Hepatocyte (in vitro differentiated cells): ENCODE data around the gene RFC5. TPM values are rescaled to one million over a fixed set of nuclear protein-coding genes. Genes with fewer than 3 reads are reported as not detected.

ENCODE experiments used
- DNase-seq: peaks from one replicate; pipeline ENCODE4 v3.0.0-alpha.2; 2016; ENCODE audit warnings: low spot score
- H2AFZ ChIP-seq: fragments of 200-600 bp; sonication (generic); 2 replicates; pipeline ENCODE4 v1.6.0; 2016; ENCODE audit warnings: antibody characterized with exemption, mild to moderate bottlenecking
- H3K27ac ChIP-seq: fragments of 200-600 bp; sonication (generic); 2 replicates; pipeline ENCODE4 v1.5.1; 2016; ENCODE audit warnings: mild to moderate bottlenecking
- H3K27me3 ChIP-seq: fragments of 200-600 bp; sonication (generic); 2 replicates; pipeline ENCODE4 v1.6.1; 2016
- H3K36me3 ChIP-seq: fragments of 200-600 bp; sonication (generic); replicated peaks from 2 replicates; pipeline ENCODE4 v1.5.1; 2016; ENCODE audit warnings: low read depth; ENCODE audit not compliant: insufficient read depth
- H3K4me1 ChIP-seq: fragments of 200-600 bp; sonication (generic); 2 replicates; pipeline ENCODE4 v1.5.1; 2016; ENCODE audit warnings: mild to moderate bottlenecking, moderate library complexity; ENCODE audit not compliant: insufficient read depth
- H3K4me2 ChIP-seq: fragments of 200-600 bp; sonication (generic); 2 replicates; pipeline ENCODE4 v1.6.0; 2016
- H3K4me3 ChIP-seq: fragments of 200-600 bp; sonication (generic); 2 replicates; pipeline ENCODE4 v1.5.1; 2016; ENCODE audit warnings: mild to moderate bottlenecking
- H3K79me2 ChIP-seq: fragments of 200-600 bp; sonication (generic); 2 replicates; pipeline ENCODE4 v1.6.0; 2017; ENCODE audit warnings: mild to moderate bottlenecking
- H3K9me2 ChIP-seq: fragments of 200-600 bp; sonication (generic); replicated peaks from 2 replicates; pipeline ENCODE4 v1.6.0; 2017; ENCODE audit warnings: mild to moderate bottlenecking; ENCODE audit not compliant: insufficient read depth
- H3K9me3 ChIP-seq: fragments of 200-600 bp; sonication (generic); 2 replicates; pipeline ENCODE4 v1.5.1; 2016; ENCODE audit warnings: low read depth, mild to moderate bottlenecking
- H4K20me1 ChIP-seq: fragments of 200-600 bp; sonication (generic); 2 replicates; pipeline ENCODE4 v1.6.0; 2016; ENCODE audit warnings: mild to moderate bottlenecking; ENCODE audit not compliant: insufficient read depth, poor library complexity, severe bottlenecking
- EZH2 ChIP-seq: fragments of 200-600 bp; sonication (generic); IDR thresholded peaks from 2 replicates; pipeline ENCODE4 v1.6.1; 2016; ENCODE audit warnings: antibody characterized with exemption, mild to moderate bottlenecking, borderline replicate concordance
- EZH2phosphoT487 ChIP-seq: fragments of 200-600 bp; sonication (generic); IDR thresholded peaks from one replicate; pipeline ENCODE4 v1.6.1; 2018; ENCODE audit warnings: antibody characterized with exemption, mild to moderate bottlenecking, low read depth, moderate library complexity; ENCODE audit not compliant: unreplicated experiment, severe bottlenecking
- WGBS: methylation state at CpG from one replicate; pipeline ENCODE4 v1.1.6; 2016; ENCODE audit warnings: low lambda C conversion rate; ENCODE audit errors: missing lambda C conversion rate; 5-methylcytosine and 5-hydroxymethylcytosine counted together
- polyA plus RNA-seq: library from polyadenylated mRNA; unstranded; fragments of >200 nt; fragmentation: Nextera tagmentation; extraction: Ambion mirVana; gene quantifications from 2 replicates; pipeline ENCODE4 v1.2.1, GENCODE V29; 2016
- total RNA-seq: library from RNA; depleted of rRNA; stranded (reverse); fragments of >200 nt; gene quantifications from 2 replicates; pipeline ENCODE4 v1.2.3, GENCODE V29; 2014
- TF ChIP-seq, protein P1 (sequence below): fragments of 200-600 bp; sonication (generic); IDR thresholded peaks from 2 replicates; pipeline ENCODE4 v1.5.1; 2016; ENCODE audit warnings: antibody characterized with exemption, mild to moderate bottlenecking; ENCODE audit not compliant: poor library complexity

RFC5 gene
- total and polyA plus RNA-seq, 2 experiments from 2014 or later: 12.6 to 18.6 TPM

DNA sequence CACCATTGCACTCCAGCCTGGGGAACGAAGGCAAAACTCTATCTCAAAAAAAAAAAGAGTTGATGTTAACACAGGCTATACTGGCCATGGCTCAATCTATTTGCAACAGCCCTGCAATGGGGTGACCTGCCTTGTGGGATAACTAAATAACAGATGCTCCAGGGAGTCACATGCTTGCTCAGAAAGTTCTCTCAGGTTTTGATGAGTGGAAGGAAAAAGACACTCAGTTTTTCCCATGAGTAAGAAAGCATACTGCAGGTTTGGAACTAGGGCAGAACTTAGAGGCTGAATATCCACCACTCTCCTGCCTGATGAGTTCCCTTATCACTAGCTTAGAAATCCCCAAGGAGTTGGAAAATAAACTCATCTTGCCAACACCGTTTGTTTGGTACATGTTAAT, 27.6 kb downstream of the RFC5 start:
- DNase-seq: no peak
- no peak overlapping the region for H3K4me3 ChIP-seq
- no peak overlapping the region for H3K4me2 ChIP-seq
- no peak overlapping the region for H2AFZ ChIP-seq
- no peaks in the 10 kb centered on the region for H3K9me3 ChIP-seq
- H3K27ac ChIP-seq: no peak overlapping the region
- peaks cover 2% of the 10 kb centered on the region for H4K20me1 ChIP-seq
- H3K79me2 ChIP-seq: peaks cover 39% of the 10 kb centered on the region
- TF ChIP-seq, protein P1, sequence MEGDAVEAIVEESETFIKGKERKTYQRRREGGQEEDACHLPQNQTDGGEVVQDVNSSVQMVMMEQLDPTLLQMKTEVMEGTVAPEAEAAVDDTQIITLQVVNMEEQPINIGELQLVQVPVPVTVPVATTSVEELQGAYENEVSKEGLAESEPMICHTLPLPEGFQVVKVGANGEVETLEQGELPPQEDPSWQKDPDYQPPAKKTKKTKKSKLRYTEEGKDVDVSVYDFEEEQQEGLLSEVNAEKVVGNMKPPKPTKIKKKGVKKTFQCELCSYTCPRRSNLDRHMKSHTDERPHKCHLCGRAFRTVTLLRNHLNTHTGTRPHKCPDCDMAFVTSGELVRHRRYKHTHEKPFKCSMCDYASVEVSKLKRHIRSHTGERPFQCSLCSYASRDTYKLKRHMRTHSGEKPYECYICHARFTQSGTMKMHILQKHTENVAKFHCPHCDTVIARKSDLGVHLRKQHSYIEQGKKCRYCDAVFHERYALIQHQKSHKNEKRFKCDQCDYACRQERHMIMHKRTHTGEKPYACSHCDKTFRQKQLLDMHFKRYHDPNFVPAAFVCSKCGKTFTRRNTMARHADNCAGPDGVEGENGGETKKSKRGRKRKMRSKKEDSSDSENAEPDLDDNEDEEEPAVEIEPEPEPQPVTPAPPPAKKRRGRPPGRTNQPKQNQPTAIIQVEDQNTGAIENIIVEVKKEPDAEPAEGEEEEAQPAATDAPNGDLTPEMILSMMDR: no peak
- no peak for TF ChIP-seq EZH2phosphoT487
- TF ChIP-seq EZH2: no peak
- H3K27me3 ChIP-seq: no peaks in the 10 kb centered on the region
- no peaks in the 10 kb centered on the region for H3K9me2 ChIP-seq
- no peaks in the 10 kb centered on the region for H3K4me1 ChIP-seq
- 89% methylated on average over 2 of the region's 2 CpGs for WGBS
- no peaks in the 10 kb centered on the region for H3K36me3 ChIP-seq

DNA sequence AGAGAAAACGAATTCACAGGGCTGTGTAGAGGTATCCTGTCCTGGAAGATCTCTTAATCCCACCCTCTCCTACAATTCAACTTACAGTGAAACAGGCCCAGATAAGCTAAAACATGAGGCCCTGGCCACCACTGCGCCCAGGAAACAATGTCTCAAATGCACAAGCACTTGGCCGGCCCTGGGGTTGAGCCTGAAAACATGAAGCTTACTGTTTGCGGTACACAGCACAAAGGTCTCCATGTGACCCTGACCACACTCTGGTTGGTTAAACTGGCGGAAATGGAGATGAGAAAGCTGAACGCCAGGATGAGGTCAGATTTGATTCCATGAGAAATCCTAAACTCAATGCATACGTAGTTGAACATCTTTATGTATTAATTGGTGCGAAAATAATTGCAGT, 28.1 kb downstream of the RFC5 start:
- WGBS: 94% methylated on average over 8 of the region's 8 CpGs
- H3K79me2 ChIP-seq: peaks cover 44% of the 10 kb centered on the region

GRCh38 chr12:118046430-118046829, 29.9 kb downstream of the RFC5 start:
- no peak overlapping the region for H3K27ac ChIP-seq
- peaks cover 2% of the 10 kb centered on the region for H4K20me1 ChIP-seq
- TF ChIP-seq EZH2: no peak
- TF ChIP-seq, protein P1: no peak
- no peak for TF ChIP-seq EZH2phosphoT487
- no peak overlapping the region for H3K4me3 ChIP-seq
- no peaks in the 10 kb centered on the region for H3K9me3 ChIP-seq
- H3K4me2 ChIP-seq: no peak overlapping the region
- WGBS: 97% methylated on average over 4 of the region's 4 CpGs
- H3K36me3 ChIP-seq: no peaks in the 10 kb centered on the region
- H3K79me2 ChIP-seq: peaks cover 61% of the 10 kb centered on the region
- no peaks in the 10 kb centered on the region for H3K9me2 ChIP-seq
- no peak for DNase-seq
- no peak overlapping the region for H2AFZ ChIP-seq
- peaks cover under 1% of the 10 kb centered on the region for H3K4me1 ChIP-seq
- H3K27me3 ChIP-seq: no peaks in the 10 kb centered on the region

More for the DNA sequence above, 28.1 kb downstream of the RFC5 start:
- Histone ChIP-seq H3K9me3 (no peaks in the 10 kb centered on the region), H3K4me3 (no peak overlapping the region), H3K27me3 (no peaks in the 10 kb centered on the region), H3K27ac (no peak overlapping the region), H3K4me2 (no peak overlapping the region), H3K9me2 (no peaks in the 10 kb centered on the region), H4K20me1 (peaks cover 2% of the 10 kb centered on the region), H3K36me3 (no peaks in the 10 kb centered on the region), H3K4me1 (no peaks in the 10 kb centered on the region), H2AFZ (no peak overlapping the region)
- TF ChIP-seq EZH2phosphoT487: no peak
- TF ChIP-seq, protein P1: no peak
- TF ChIP-seq EZH2: no peak
- DNase-seq: no peak
